Activated CD4-positive, alpha-beta T cell treated with anti-CD3 and anti-CD28 coated beads for 4 hours (primary cell): ENCODE data around the gene CDH26.
"Not testable (repeated sequence)": the region's sequence is repeated elsewhere in the genome, so short reads cannot be mapped to it uniquely, and the experiment has no call there.

ENCODE experiments used
- DNase-seq, 2 donors: peaks; one replicate each; pipeline ENCODE4 v3.0.0-alpha.2; 2020

CDH26 gene

GRCh38 chr20:60020251-60020650, 62.0 kb downstream of the CDH26 start:
- DNase-seq, result no peak

- no peak for DNase-seq
Observed at GRCh38 chr20:60021104-60021503, 62.9 kb downstream of the CDH26 start.

GRCh38 chr20:60022849-60023248, 64.6 kb downstream of the CDH26 start:
- DNase-seq, result no peak

- no peak for DNase-seq
Observed at GRCh38 chr20:60024245-60024644, 66.0 kb downstream of the CDH26 start.

- no peak for DNase-seq
Observed at GRCh38 chr20:60024801-60025200, 66.6 kb downstream of the CDH26 start.

GRCh38 chr20:60026010-60026409, 67.8 kb downstream of the CDH26 start:
- no peak for DNase-seq

- DNase-seq, result no peak
Observed at GRCh38 chr20:60030471-60030870, 72.2 kb downstream of the CDH26 start.

GRCh38 chr20:60031107-60031506, 72.9 kb downstream of the CDH26 start:
- DNase-seq, result no peak

GRCh38 chr20:60034231-60035110, 76.2 kb downstream of the CDH26 start:
- no peak for DNase-seq

- no peak for DNase-seq
Observed at GRCh38 chr20:60035486-60035885, 77.3 kb downstream of the CDH26 start.

- no peak for DNase-seq
Observed at GRCh38 chr20:60036346-60036745, 78.1 kb downstream of the CDH26 start.

- DNase-seq, result no peak
Observed at GRCh38 chr20:60036746-60037499, 78.7 kb downstream of the CDH26 start.

- no peak for DNase-seq
Observed at GRCh38 chr20:60038400-60039008, 80.3 kb downstream of the CDH26 start.

- no peak for DNase-seq
Observed at GRCh38 chr20:60039526-60039925, 81.3 kb downstream of the CDH26 start.

- no peak for DNase-seq
Observed at GRCh38 chr20:60040471-60041162, 82.4 kb downstream of the CDH26 start.

- not testable (repeated sequence) for DNase-seq
Observed at GRCh38 chr20:60041436-60042165, 83.4 kb downstream of the CDH26 start.

GRCh38 chr20:60043435-60043834, 85.2 kb downstream of the CDH26 start:
- DNase-seq, result no peak

GRCh38 chr20:60046011-60046413, 87.8 kb downstream of the CDH26 start:
- DNase-seq, result no peak

GRCh38 chr20:60046436-60046835, 88.2 kb downstream of the CDH26 start:
- DNase-seq, result no peak

- DNase-seq, result no peak
Observed at GRCh38 chr20:60046860-60047259, 88.6 kb downstream of the CDH26 start.

GRCh38 chr20:60048634-60049521, 90.7 kb downstream of the CDH26 start:
- no peak for DNase-seq
